GM18505 (cell line): Measurements from ENCODE around the gene FTHL17.
A peak's percentile ranks its signal among the peaks of the same experiment; 100 is the strongest.

Experiments
- ATAC-seq: cut with Tn5 transposase; IDR thresholded peaks from one replicate; pipeline ENCODE4 v1.9.1; 2021; ENCODE audit not compliant: unreplicated experiment
- POLR2A ChIP-seq: IDR thresholded peaks from 4 replicates; pipeline ENCODE4 v1.6.1; 2011; ENCODE audit warnings: borderline replicate concordance; ENCODE audit not compliant: insufficient read depth, insufficient read length; ENCODE audit errors: extremely low read depth

The FTHL17 gene

DNA sequence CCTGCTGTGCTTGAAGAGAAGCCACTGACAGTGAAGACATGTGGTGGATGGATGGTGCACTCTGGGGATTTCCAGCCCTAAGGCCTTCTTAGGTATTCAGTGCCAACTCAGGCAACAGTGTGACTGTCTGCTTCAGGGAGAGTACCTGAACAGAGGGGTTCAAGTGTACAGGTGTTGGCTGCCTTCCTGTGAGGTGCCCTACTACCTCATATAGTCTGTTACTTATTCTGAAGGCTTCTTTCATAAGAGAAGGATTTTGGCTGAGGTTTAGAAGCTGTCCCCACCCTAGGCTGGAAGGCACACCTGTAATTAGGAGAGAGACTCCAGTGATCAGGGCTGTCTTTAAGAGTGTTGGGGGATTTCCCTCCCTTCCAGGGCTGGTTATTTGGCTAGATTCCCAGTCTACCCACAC lies 1.8 kb downstream of the FTHL17 start:
- TF ChIP-seq POLR2A: no peak
- peak; percentile 73 for ATAC-seq

DNA sequence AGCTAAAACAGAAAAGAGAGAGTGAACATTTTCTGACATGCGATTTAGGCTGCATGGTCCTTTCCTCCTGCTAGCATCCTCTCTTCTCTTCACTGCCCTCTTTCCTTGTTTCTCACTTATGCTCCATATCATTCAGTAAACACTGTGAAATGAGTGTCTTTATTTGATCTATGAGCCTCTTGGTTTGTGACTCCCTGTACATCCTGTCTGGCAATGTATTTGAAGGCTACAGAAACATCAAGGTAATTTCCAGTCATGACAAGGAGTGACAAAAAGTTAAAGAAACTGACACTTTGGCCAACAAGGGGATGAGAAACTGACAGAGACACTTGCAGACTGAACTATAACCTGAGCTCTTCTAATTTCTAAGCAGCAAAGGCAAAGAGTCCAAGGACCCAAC lies 8.7 kb downstream of the FTHL17 start:
- no peak for ATAC-seq
- no peak for TF ChIP-seq POLR2A

DNA sequence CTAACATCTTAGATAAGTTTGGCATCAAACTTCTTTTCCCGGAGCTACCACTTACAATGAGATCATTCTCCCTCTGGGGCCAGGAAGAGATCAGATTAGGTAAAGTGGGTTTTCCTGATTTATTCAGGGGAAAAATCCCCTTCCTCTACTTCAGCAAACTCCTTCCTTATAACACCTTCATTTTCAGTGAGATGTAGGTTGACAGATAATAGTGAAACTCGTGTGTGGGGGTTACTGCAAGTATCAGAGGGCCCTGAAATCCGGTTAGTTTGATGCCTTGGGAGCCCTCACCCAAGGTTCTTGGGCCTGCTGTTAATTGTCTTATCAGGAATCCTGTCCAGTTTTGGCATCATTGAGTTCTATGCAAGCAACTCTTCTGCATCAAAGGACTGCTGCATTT lies 10.8 kb downstream of the FTHL17 start:
- no peak for TF ChIP-seq POLR2A
- no peak for ATAC-seq

DNA sequence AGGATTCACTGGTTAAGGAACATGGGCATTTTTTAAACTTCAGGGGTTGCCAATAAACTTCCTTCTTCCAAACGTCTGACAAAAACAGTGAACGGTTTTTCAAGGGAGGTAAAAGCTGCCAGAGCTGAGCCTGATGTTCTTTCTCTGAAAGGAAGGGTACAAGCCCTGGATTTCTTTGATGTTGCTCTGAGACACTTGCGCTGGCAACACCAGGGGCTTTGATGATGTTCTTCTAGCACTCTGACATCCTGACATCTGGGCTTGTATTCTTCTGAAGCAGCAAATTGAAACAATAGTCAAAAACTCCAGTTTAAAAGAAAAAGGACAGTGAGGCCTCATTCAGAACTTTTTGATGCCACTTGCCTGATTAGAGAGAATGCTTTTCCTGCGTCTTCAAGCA lies 11.8 kb downstream of the FTHL17 start:
- no peak for ATAC-seq
- TF ChIP-seq POLR2A: no peak

DNA sequence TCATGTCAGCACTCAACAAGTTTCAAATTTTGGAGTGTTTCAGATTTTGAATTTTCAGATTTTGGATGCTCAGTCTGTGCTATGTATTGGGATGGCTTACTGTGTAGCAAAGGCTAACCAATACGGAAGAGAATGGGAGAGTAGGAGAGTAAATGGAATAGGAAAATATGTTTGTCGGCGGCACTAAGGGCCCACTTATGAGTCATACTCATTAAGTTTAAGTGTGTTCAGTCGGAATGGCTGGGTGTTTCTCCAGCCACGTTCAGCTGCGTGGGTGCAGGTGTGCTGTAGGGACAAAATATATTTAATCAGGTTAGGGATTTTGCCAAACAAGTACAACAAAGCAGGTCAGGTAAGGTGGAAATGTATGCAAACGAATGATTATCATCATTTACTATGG lies 13.6 kb downstream of the FTHL17 start:
- TF ChIP-seq POLR2A: no peak
- no peak for ATAC-seq

DNA sequence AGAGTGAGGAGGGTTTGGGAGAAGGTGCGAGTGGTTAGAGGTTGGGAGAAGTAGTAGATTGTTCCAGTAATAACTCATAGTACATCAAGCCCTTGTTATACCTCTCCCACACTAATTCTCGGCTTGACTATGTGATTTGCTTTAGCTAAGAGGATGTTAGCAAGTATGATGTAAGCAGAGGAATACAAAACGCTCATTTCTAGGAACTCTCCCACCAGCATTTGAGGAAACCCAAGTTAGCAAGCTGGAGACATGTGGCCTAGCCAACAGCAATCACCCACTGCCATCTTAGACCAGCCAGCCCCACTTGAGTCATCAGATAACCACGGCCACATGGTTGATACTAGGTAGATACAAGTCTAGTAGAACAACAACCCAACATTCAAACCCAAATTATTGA lies 14.2 kb downstream of the FTHL17 start:
- no peak for ATAC-seq
- no peak for TF ChIP-seq POLR2A

DNA sequence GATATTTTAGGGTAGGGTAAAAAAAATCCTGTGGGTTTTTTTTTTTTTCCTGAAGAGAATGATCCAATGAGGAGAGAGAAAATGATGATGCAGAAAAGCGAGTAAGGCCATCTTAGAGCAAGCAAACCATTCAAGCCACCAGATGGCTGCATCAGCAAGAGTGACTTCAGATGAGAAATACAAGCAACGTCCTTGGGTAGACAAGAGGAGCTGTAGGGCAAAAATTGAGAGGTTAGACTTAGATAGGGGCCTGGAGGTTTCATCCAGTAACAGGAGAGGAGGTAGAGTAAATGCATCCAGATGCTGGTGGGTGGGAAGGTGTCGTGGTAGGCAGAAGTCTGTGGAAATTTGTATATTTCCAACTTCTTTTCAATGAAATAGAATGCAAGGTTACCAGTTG lies 14.6 kb downstream of the FTHL17 start:
- TF ChIP-seq POLR2A: no peak
- no peak for ATAC-seq

DNA sequence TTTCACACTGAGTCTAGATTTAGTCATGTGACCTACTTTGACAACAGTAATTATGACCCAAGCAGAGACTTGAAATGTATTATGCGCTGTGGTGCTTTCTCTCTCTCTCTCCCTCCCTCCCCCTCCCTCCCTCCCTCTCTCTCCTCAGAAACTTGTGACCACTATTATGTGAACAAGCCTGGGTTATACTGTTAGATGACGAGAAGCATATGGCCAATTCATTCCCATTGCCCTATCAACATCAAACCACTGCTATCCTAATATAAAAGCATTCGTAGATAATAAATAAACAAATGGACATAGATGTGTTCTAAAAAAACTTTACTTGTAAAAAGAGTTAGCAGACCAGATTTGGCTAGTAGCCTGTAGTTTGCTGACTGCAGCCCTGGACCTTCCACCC lies 18.2 kb downstream of the FTHL17 start:
- no peak for ATAC-seq

DNA sequence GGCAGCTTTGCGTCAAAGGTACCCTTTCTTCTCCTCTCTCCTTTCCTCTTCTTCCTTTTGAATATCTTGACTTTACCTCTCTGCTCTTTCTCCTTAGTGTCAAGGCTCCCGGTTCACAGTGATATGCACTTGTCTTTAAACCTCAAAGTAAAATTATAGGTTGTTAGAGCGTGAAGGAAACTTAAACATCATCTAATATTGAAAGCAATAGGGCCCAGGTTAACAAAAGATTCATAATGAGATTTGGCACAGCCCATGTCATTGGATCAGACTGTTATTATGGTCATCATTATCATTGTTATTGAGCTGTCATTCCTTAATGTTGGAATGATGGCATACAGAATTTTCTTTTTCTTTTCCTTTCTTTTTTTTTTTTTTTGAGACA lies 32.5 kb downstream of the FTHL17 start:
- peak; percentile 14 for ATAC-seq
- no peak for TF ChIP-seq POLR2A

More for the DNA sequence above, 18.2 kb downstream of the FTHL17 start:
- no peak for TF ChIP-seq POLR2A

DNA sequence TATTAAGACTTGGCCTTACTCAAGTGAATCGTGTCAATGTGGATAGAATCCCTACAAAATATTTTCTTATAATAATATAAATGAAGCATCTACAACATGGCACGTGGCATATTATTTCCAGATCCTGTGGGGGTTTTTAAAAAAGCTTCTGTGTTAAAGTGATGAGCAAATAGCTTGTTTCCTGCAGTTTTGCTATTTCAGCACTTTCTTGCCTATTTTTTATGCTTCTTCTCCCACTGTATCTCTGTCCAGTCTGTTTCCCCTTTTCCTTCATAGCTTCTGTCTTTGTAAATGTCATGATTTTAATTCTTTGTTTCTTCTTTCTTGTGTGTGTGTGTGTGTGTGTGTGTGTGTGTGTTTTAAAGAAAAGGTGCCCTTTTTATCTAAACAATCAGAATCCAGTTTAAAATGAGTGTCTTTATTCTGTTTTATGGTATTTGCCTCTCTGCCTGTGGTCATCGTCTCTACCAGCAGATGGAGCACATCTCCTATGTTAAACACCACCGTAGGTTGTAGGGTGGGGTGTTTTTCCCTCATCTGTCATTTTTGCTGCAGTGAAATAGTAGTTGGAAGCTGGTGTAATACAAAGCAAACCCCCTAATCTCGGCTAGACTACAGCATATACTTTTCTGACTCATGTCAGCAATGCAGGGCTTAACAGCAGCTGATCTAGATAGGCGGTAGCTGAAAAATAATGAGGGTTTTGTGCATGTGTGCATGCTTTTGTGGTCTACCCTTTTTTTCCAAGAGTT lies 33.1 kb downstream of the FTHL17 start:
- no peak for TF ChIP-seq POLR2A
- ATAC-seq: peak; percentile 62

DNA sequence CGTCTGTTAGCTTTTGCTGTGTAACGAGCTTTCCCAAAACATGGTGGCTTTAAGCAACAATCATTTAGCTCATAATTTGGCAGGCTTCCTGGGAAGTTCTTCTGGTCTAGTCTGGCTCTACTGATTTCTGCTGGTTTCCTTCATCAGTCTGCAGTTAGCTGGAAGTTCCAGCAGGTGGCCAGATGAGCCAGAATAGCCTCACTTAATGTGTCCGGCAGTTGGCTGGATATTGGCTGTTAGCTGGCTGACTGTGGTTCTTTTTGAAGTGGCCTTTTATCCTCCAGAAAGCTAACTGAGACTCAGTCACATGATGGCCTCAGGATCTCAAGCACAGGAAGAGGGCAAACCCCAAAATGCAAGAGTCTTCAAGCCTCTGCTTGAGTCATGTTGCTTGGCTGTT lies 34.9 kb downstream of the FTHL17 start:
- ATAC-seq: peak; percentile 75
- TF ChIP-seq POLR2A: no peak

DNA sequence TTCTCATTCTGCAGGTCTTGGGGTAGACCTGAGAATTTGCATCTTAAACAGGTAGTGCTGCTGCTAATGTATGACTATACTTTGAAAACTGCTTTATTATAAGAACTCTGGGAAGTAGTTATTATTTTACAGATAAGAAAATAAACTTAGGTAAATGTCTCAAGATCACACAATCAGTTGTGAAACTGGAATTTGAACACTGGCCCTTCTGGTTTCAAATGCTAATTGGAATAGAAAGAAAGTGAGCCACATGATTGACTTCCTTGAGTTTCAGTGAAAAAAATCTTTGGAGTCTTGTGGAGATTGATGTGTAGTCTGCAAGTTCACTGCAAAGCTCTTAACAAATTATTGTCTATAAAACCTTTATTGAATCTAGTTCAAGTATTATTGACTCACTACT lies 44.5 kb downstream of the FTHL17 start:
- no peak for ATAC-seq
- no peak for TF ChIP-seq POLR2A

DNA sequence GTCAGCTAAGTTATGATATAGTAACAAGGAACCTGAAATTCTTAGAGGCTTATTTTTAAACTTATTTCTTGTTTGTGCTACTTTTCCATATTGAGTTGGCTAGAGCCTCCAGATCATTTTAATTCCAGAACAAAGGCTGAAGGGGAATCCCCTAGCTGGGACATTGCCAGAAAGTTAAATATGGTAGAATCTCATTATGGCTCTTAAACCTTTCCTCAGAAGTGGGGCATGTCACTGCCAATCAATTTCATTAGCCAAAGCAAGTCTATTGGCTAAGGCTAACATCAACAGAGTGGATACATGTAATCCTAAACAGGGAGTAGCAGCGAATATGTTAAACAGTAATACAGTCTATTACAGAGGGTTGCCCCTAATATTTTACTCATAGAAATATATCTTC lies 47.0 kb downstream of the FTHL17 start:
- no peak for ATAC-seq
- no peak for TF ChIP-seq POLR2A

DNA sequence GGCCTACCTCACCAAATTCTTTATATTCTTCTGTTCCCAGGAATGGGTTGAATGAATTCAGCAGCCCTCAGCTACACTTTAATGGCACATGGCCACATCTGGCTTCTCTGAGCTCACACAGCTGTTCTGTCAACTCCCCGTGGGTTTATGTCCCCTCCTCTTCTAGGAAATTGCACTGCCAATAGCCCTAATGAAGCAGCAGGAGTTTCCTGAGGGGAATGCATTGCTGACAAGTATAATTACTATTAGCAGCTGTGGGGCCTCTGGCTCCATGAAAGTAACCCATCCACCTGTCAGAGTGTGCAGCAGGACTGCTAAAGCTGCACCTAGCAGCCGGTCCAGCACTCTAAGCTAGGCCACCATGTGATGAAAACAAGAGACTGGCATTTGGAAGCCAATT lies 50.3 kb downstream of the FTHL17 start:
- TF ChIP-seq POLR2A: no peak
- ATAC-seq: no peak
